HepG2 (cell line): ENCODE results near the gene HYCC2. TPM values are rescaled to one million over a fixed set of nuclear protein-coding genes. Genes with fewer than 3 reads are reported as not detected.

ENCODE experiments used
- ATF4 ChIP-seq, 2 experiments: fragments of 450-650 bp in 1 of 2; sonication (generic) in 1 of 2; formaldehyde crosslinking; IDR thresholded peaks; 2 replicates each; pipeline versions ENCODE4 v1.5.0 to v1.8.0; 2020 to 2022; ENCODE audit warnings: mild to moderate bottlenecking in 1 of 2, missing genetic modification reagents in 1 of 2
- CREM ChIP-seq, 2 experiments: sonication (generic) in 1 of 2; formaldehyde crosslinking in 1 of 2; IDR thresholded peaks; 2 replicates each; pipeline versions ENCODE4 v1.4.0 to v1.6.1; 2016 to 2020; ENCODE audit warnings: antibody characterized with exemption in 1 of 2, mild to moderate bottlenecking in 1 of 2, missing genetic modification reagents in 1 of 2
- ETV6 ChIP-seq: sonication (generic); formaldehyde crosslinking; conservative IDR thresholded peaks from 2 replicates; pipeline ENCODE4 v1.4.0; 2020; ENCODE audit warnings: missing genetic modification reagents
- FOXA3 ChIP-seq: IDR thresholded peaks from 2 replicates; pipeline ENCODE4 v1.6.1; 2016; ENCODE audit warnings: missing genetic modification reagents, missing compliant biosample characterization
- HMG20A ChIP-seq: IDR thresholded peaks from 2 replicates; pipeline ENCODE4 v1.6.1; 2016; ENCODE audit warnings: borderline replicate concordance
- HOXA7 ChIP-seq: sonication (generic); formaldehyde crosslinking; IDR thresholded peaks from 2 replicates; pipeline ENCODE4 v1.8.1; 2022; ENCODE audit warnings: mild to moderate bottlenecking, missing genetic modification reagents, moderate library complexity
- MTA3 ChIP-seq: sonication (generic); formaldehyde crosslinking; IDR thresholded peaks from 2 replicates; pipeline ENCODE4 v1.4.0; 2020; ENCODE audit warnings: missing genetic modification reagents
- MXI1 ChIP-seq: IDR thresholded peaks from 3 replicates; pipeline ENCODE4 v1.6.1; 2012; ENCODE audit warnings: low read depth, low read length, inconsistent platforms, borderline replicate concordance
- REXO4 ChIP-seq: sonication (generic); formaldehyde crosslinking; IDR thresholded peaks from 2 replicates; pipeline ENCODE4 v1.8.0; 2022; ENCODE audit warnings: missing genetic modification reagents, mild to moderate bottlenecking, borderline replicate concordance
- SAP130 ChIP-seq: IDR thresholded peaks from 2 replicates; pipeline ENCODE4 v1.6.1; 2016; ENCODE audit warnings: low read depth
- XRCC5 ChIP-seq: fragments of 200-400 bp; formaldehyde crosslinking; optimal IDR thresholded peaks from 2 replicates; pipeline ENCODE3; 2017; ENCODE audit warnings: mild to moderate bottlenecking, low read length
- ZBTB33 ChIP-seq: sonication (generic); formaldehyde crosslinking; IDR thresholded peaks from 2 replicates; pipeline ENCODE4 v1.4.0; 2020; ENCODE audit warnings: missing genetic modification reagents
- ZBTB43 ChIP-seq: sonication (generic); formaldehyde crosslinking; conservative IDR thresholded peaks from 2 replicates; pipeline ENCODE4 v1.4.0; 2020; ENCODE audit warnings: missing genetic modification reagents
- ZMAT3 ChIP-seq: sonication (generic); formaldehyde crosslinking; conservative IDR thresholded peaks from 2 replicates; pipeline ENCODE4 v1.7.0; 2021; ENCODE audit warnings: missing genetic modification reagents
- ZNF354B ChIP-seq: sonication (generic); formaldehyde crosslinking; IDR thresholded peaks from 2 replicates; pipeline ENCODE4 v1.8.0; 2022; ENCODE audit warnings: mild to moderate bottlenecking, missing genetic modification reagents
- ZNF496 ChIP-seq: sonication (generic); formaldehyde crosslinking; IDR thresholded peaks from 2 replicates; pipeline ENCODE4 v1.8.1; 2023; ENCODE audit warnings: mild to moderate bottlenecking, moderate library complexity, missing genetic modification reagents; ENCODE audit not compliant: insufficient replicate concordance
- ZNF574 ChIP-seq: sonication (generic); formaldehyde crosslinking; IDR thresholded peaks from 2 replicates; pipeline ENCODE4 v1.4.0; 2020; ENCODE audit warnings: missing genetic modification reagents
- ZNF629 ChIP-seq: sonication (generic); formaldehyde crosslinking; conservative IDR thresholded peaks from 2 replicates; pipeline ENCODE4 v1.5.0; 2020; ENCODE audit warnings: missing genetic modification reagents
- ZNF720 ChIP-seq: sonication (generic); formaldehyde crosslinking; IDR thresholded peaks from 2 replicates; pipeline ENCODE4 v1.4.0; 2020; ENCODE audit warnings: missing genetic modification reagents
- ZNF772 ChIP-seq: sonication (generic); formaldehyde crosslinking; IDR thresholded peaks from 2 replicates; pipeline ENCODE4 v1.5.0; 2020; ENCODE audit warnings: mild to moderate bottlenecking, missing genetic modification reagents
- ZNF816 ChIP-seq: sonication (generic); formaldehyde crosslinking; IDR thresholded peaks from 2 replicates; pipeline ENCODE4 v1.8.0; 2022; ENCODE audit warnings: missing genetic modification reagents, mild to moderate bottlenecking, borderline replicate concordance
- ZNF879 ChIP-seq: sonication (generic); formaldehyde crosslinking; IDR thresholded peaks from 2 replicates; pipeline ENCODE4 v1.8.1; 2023; ENCODE audit warnings: missing genetic modification reagents
- polyA plus RNA-seq, 8 experiments: library from polyadenylated mRNA; depleted of rRNA in 3 of 8; stranded (reverse) in 7 of 8; unstranded in 1 of 8; fragments of >200 nt; fragmentation: Illumina TruSeq in 4 of 8; extraction: Trizol in 4 of 8; gene quantifications; 2 replicates each; pipeline versions ENCODE4 v1.2.1 to v1.2.3, GENCODE V29; 2011 to 2016; ENCODE audit warnings: low read depth in 4 of 8, missing spikeins in 1 of 8, mixed read lengths in 1 of 8; ENCODE audit not compliant: insufficient read depth in 1 of 8
- total RNA-seq, 5 experiments: library from RNA; depleted of rRNA; stranded (reverse); fragments of >200 nt; fragmentation: Illumina TruSeq; extraction: Trizol; gene quantifications; 2 replicates each; pipeline ENCODE4 v1.2.3, GENCODE V29; 2016; ENCODE audit warnings: low read depth in 1 of 5

HYCC2 gene
- total and polyA plus RNA-seq, 2 of the 13 experiments (the other 11 are each of a cell fraction or from before 2014, with no cell fraction given) = 4.7 to 13.9 TPM

- TF ChIP-seq ATF4 (CRISPR knock-in tag; IDR thresholded peaks at IDR 0.05) (no peak; a peak in 1 of 4 replicates), ZBTB43 (CRISPR knock-in tag) (no peak), XRCC5 (no peak), ZNF720 (CRISPR knock-in tag) (no peak), MXI1 (no peak), ETV6 (CRISPR knock-in tag) (no peak), ZNF629 (CRISPR knock-in tag) (no peak), ZNF496 (no peak), REXO4 (CRISPR knock-in tag) (no peak), ZMAT3 (CRISPR knock-in tag) (no peak; the same call in 1 of the 2 replicates), ZNF816 (CRISPR knock-in tag) (no peak), MTA3 (CRISPR knock-in tag) (no peak), ZNF772 (CRISPR knock-in tag) (no peak; the same call in 1 of the 2 replicates), ZNF574 (0 out of 2 replicates have a peak, but pooled peaks have one; percentile 30), ZNF354B (no peak), ZNF879 (0 out of 2 replicates have a peak, but pooled peaks have one; percentile 3), ZBTB33 (CRISPR knock-in tag) (no peak), SAP130 (CRISPR knock-in tag) (peak; percentile 7; the same call in 1 of the 2 replicates), HMG20A (CRISPR knock-in tag) (no peak), FOXA3 (no peak), HOXA7 (CRISPR knock-in tag) (no peak), CREM (IDR thresholded peaks at IDR 0.05) (peak; percentile 57), CREM (CRISPR knock-in tag; IDR thresholded peaks at IDR 0.05) (no peak)
Observed at GRCh38 chr2:201116959-201117734, 45.7 kb upstream of the HYCC2 start (continued).
